HEK293 (cell line): ENCODE results near the gene METRNL.
"Not testable (repeated sequence)": the region's sequence is repeated elsewhere in the genome, so short reads cannot be mapped to it uniquely, and the experiment has no call there.

ENCODE experiments used
- CTCF ChIA-PET: fragments of 350-600 bp; formaldehyde crosslinking; extraction: SDS; loops from one replicate; lab custom pipeline; 2021; ENCODE audit warnings: antibody characterized with exemption; lab: Yijun Ruan, JAX
- POLR2A ChIA-PET: fragments of 300-600 bp; formaldehyde crosslinking; extraction: SDS; loops from one replicate; lab custom pipeline; 2020; ENCODE audit warnings: antibody characterized with exemption, inconsistent platforms; lab: Yijun Ruan, JAX
- H3K27ac ChIP-seq: fragments of 200-500 bp; sonication (Bioruptor generic); 2 replicates; pipeline ENCODE4 v1.5.1; 2014; ENCODE audit warnings: low read depth, low read length, control low read depth, inconsistent platforms; ENCODE audit errors: extremely low read depth
- H3K36me3 ChIP-seq, 2 experiments: fragments of 200-500 bp in 1 of 2; sonication (Bioruptor generic) in 1 of 2; 1 replicate in 1 of 2; 2 replicates in 1 of 2; pipeline ENCODE4 v1.5.1; 2014 to 2017; ENCODE audit warnings: inconsistent platforms in 2 of 2, low read length in 2 of 2; ENCODE audit not compliant: control insufficient read depth in 2 of 2, insufficient read depth in 1 of 2
- H3K4me1 ChIP-seq: fragments of 200-500 bp; sonication (Bioruptor generic); 2 replicates; pipeline ENCODE4 v1.5.1; 2014; ENCODE audit warnings: mild to moderate bottlenecking, low read length, inconsistent platforms; ENCODE audit not compliant: control insufficient read depth, insufficient read depth
- H3K4me3 ChIP-seq: 2 replicates; pipeline ENCODE4 v1.5.1; 2011; ENCODE audit warnings: low read depth, mild to moderate bottlenecking, control low read depth, low read length, moderate library complexity
- H3K9me3 ChIP-seq: fragments of 200-500 bp; sonication (Bioruptor generic); 2 replicates; pipeline ENCODE4 v1.5.1; 2014; ENCODE audit warnings: low read depth, low read length, inconsistent platforms; ENCODE audit not compliant: control insufficient read depth, insufficient read depth
- GLI4 ChIP-seq: fragments of 450-650 bp; formaldehyde crosslinking; IDR thresholded peaks from 2 replicates; pipeline ENCODE4 v1.5.1; 2016; ENCODE audit warnings: missing biosample characterization, missing genetic modification characterization
- GLIS1 ChIP-seq: fragments of 450-650 bp; formaldehyde crosslinking; IDR thresholded peaks from 2 replicates; pipeline ENCODE4 v1.5.1; 2016; ENCODE audit warnings: missing biosample characterization, missing genetic modification characterization
- SCRT2 ChIP-seq: fragments of 450-650 bp; formaldehyde crosslinking; IDR thresholded peaks from 2 replicates; pipeline ENCODE4 v1.5.1; 2016; ENCODE audit warnings: missing biosample characterization, missing genetic modification characterization
- TSHZ1 ChIP-seq: fragments of 450-650 bp; formaldehyde crosslinking; IDR thresholded peaks from 2 replicates; pipeline ENCODE4 v1.5.1; 2016; ENCODE audit warnings: missing biosample characterization, missing genetic modification characterization, borderline replicate concordance
- ZBTB20 ChIP-seq: fragments of 450-650 bp; formaldehyde crosslinking; IDR thresholded peaks from 2 replicates; pipeline ENCODE4 v1.5.1; 2016; ENCODE audit warnings: missing biosample characterization, missing genetic modification characterization
- ZBTB26 ChIP-seq: fragments of 450-650 bp; formaldehyde crosslinking; optimal IDR thresholded peaks from 2 replicates; pipeline ENCODE3; 2016; ENCODE audit warnings: missing biosample characterization, mild to moderate bottlenecking, missing genetic modification characterization
- ZBTB8A ChIP-seq: fragments of 450-650 bp; formaldehyde crosslinking; IDR thresholded peaks from 2 replicates; pipeline ENCODE4 v1.5.1; 2016; ENCODE audit warnings: missing biosample characterization, missing genetic modification characterization
- ZEB2 ChIP-seq: fragments of 450-650 bp; formaldehyde crosslinking; IDR thresholded peaks from 2 replicates; pipeline ENCODE4 v1.5.1; 2016; ENCODE audit warnings: missing biosample characterization, missing genetic modification characterization
- ZNF16 ChIP-seq: fragments of 450-650 bp; formaldehyde crosslinking; IDR thresholded peaks from 2 replicates; pipeline ENCODE4 v1.5.1; 2016; ENCODE audit warnings: low read depth, missing biosample characterization, missing genetic modification characterization
- ZNF184 ChIP-seq: fragments of 450-650 bp; IDR thresholded peaks from 2 replicates; pipeline ENCODE4 v1.5.1; 2018; ENCODE audit warnings: missing biosample characterization, mild to moderate bottlenecking, missing genetic modification characterization
- ZNF341 ChIP-seq: fragments of 450-650 bp; formaldehyde crosslinking; IDR thresholded peaks from 2 replicates; pipeline ENCODE4; 2016; ENCODE audit warnings: low read depth, missing biosample characterization, missing genetic modification characterization
- ZNF366 ChIP-seq: fragments of 450-650 bp; formaldehyde crosslinking; conservative IDR thresholded peaks from 2 replicates; pipeline ENCODE4 v1.5.1; 2016; ENCODE audit warnings: missing biosample characterization, missing genetic modification characterization
- ZNF416 ChIP-seq: fragments of 450-650 bp; formaldehyde crosslinking; IDR thresholded peaks from 2 replicates; pipeline ENCODE4 v1.5.1; 2016; ENCODE audit warnings: missing biosample characterization, missing genetic modification characterization
- ZNF423 ChIP-seq: fragments of 450-650 bp; formaldehyde crosslinking; IDR thresholded peaks from 2 replicates; pipeline ENCODE4 v1.5.1; 2016; ENCODE audit warnings: missing biosample characterization, missing genetic modification characterization
- ZNF426 ChIP-seq: fragments of 450-650 bp; formaldehyde crosslinking; IDR thresholded peaks from 2 replicates; pipeline ENCODE4 v1.5.1; 2017; ENCODE audit warnings: missing biosample characterization, missing genetic modification characterization, mild to moderate bottlenecking, inconsistent platforms, moderate library complexity
- TF ChIP-seq, protein P1 (sequence below): fragments of 450-650 bp; formaldehyde crosslinking; IDR thresholded peaks from 2 replicates; pipeline ENCODE4 v1.5.1; 2016; ENCODE audit warnings: missing biosample characterization, missing genetic modification characterization
- TF ChIP-seq, protein P2 (sequence below): fragments of 450-650 bp; formaldehyde crosslinking; IDR thresholded peaks from 2 replicates; pipeline ENCODE4 v1.5.1; 2016; ENCODE audit warnings: missing biosample characterization, missing genetic modification characterization
- TF ChIP-seq, protein P3 (sequence below): fragments of 450-650 bp; formaldehyde crosslinking; IDR thresholded peaks from 2 replicates; pipeline ENCODE4 v1.5.1; 2016; ENCODE audit warnings: missing biosample characterization, missing genetic modification characterization

Gene METRNL

GRCh38 chr17:83047182-83047478 lies 32.3 kb upstream of the METRNL start:
- CTCF ChIA-PET, result no interaction called here
- no peak for TF ChIP-seq ZBTB20 (tag by site-specific recombination)
- Histone ChIP-seq H3K9me3 (no peaks in the 10 kb centered on the region), H3K27ac (no peak overlapping the region), H3K36me3 (peaks cover 0 to 10% of the 10 kb centered on the region in 2 experiments; a peak in 2 of 3 replicates), H3K4me1 (no peaks in the 10 kb centered on the region; the same call in 1 of the 2 replicates), H3K4me3 (no peak overlapping the region)
- POLR2A ChIA-PET, result no interaction called here

DNA sequence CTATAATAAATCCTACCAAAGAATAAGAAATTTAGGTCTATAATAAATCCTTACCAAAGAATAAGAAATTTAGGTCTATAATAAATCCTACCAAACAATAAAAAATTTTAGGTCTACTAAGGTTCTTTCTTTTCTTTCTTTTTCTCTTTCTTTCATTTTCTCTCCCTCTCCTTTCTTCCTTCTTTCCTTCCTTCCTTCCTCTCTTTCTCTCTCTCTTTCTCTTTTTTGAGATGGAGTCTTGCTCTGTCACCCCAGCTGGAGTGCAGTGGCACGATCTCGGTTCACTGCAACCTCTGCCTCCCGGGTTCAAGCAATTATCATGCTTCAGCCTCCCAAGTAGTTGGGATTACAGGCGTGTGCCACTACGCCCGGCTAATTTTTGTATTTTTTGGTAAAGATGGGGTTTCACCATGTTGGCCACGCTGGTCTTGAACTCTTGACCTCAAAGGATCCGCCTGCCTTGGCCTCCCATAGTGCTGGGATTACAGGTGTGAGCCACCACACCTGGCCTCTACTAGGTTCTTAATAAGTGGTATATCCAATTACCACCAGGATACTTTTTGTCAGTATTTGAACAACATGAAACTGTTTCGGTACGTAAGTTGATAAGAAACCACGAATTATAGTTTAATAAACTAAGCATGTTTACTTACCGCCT lies 31.5 kb upstream of the METRNL start:
- CTCF ChIA-PET, result not testable (repeated sequence)

GRCh38 chr17:83050651-83051395 lies 28.6 kb upstream of the METRNL start:
- H3K9me3 ChIP-seq, result no peaks in the 10 kb centered on the region
- POLR2A ChIA-PET, result no interaction called here
- peak overlapping the region; percentile 79; the same call in 1 of the 2 replicates for H3K27ac ChIP-seq
- CTCF ChIA-PET, result no interaction called here
- peak overlapping the region; percentile 65 for H3K4me3 ChIP-seq
- peaks cover 3% of the 10 kb centered on the region; the same call in 1 of the 2 replicates for H3K4me1 ChIP-seq
- H3K36me3 ChIP-seq, result peaks cover 0 to 10% of the 10 kb centered on the region in 2 experiments; a peak in 2 of 3 replicates
- TF ChIP-seq ZBTB26, result no peak
- 0 out of 2 replicates have a peak, but pooled peaks have one; percentile 41 for TF ChIP-seq ZNF416 (tag by site-specific recombination)
- no peak for TF ChIP-seq TSHZ1 (tag by site-specific recombination)
- no peak for TF ChIP-seq SCRT2 (tag by site-specific recombination)
- TF ChIP-seq ZEB2 (tag by site-specific recombination), result peak; percentile 100
- TF ChIP-seq, protein P1, sequence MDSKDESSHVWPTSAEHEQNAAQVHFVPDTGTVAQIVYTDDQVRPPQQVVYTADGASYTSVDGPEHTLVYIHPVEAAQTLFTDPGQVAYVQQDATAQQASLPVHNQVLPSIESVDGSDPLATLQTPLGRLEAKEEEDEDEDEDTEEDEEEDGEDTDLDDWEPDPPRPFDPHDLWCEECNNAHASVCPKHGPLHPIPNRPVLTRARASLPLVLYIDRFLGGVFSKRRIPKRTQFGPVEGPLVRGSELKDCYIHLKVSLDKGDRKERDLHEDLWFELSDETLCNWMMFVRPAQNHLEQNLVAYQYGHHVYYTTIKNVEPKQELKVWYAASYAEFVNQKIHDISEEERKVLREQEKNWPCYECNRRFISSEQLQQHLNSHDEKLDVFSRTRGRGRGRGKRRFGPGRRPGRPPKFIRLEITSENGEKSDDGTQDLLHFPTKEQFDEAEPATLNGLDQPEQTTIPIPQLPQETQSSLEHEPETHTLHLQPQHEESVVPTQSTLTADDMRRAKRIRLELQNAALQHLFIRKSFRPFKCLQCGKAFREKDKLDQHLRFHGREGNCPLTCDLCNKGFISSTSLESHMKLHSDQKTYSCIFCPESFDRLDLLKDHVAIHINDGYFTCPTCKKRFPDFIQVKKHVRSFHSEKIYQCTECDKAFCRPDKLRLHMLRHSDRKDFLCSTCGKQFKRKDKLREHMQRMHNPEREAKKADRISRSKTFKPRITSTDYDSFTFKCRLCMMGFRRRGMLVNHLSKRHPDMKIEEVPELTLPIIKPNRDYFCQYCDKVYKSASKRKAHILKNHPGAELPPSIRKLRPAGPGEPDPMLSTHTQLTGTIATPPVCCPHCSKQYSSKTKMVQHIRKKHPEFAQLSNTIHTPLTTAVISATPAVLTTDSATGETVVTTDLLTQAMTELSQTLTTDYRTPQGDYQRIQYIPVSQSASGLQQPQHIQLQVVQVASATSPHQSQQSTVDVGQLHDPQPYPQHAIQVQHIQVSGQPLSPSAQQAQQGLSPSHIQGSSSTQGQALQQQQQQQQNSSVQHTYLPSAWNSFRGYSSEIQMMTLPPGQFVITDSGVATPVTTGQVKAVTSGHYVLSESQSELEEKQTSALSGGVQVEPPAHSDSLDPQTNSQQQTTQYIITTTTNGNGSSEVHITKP (tag by site-specific recombination), result no peak
- TF ChIP-seq, protein P2, sequence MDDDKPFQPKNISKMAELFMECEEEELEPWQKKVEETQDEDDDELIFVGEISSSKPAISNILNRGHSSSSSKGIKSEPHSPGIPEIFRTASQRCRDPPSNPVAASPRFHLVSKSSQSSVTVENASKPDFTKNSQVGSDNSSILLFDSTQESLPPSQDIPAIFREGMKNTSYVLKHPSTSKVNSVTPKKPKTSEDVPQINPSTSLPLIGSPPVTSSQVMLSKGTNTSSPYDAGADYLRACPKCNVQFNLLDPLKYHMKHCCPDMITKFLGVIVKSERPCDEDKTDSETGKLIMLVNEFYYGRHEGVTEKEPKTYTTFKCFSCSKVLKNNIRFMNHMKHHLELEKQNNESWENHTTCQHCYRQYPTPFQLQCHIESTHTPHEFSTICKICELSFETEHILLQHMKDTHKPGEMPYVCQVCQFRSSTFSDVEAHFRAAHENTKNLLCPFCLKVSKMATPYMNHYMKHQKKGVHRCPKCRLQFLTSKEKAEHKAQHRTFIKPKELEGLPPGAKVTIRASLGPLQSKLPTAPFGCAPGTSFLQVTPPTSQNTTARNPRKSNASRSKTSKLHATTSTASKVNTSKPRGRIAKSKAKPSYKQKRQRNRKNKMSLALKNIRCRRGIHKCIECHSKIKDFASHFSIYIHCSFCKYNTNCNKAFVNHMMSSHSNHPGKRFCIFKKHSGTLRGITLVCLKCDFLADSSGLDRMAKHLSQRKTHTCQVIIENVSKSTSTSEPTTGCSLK (tag by site-specific recombination), result 0 out of 2 replicates have a peak, but pooled peaks have one; percentile 44
- TF ChIP-seq ZBTB8A, result no peak
- no peak for TF ChIP-seq GLIS1
- TF ChIP-seq ZNF423 (tag by site-specific recombination), result no peak
- TF ChIP-seq, protein P3, sequence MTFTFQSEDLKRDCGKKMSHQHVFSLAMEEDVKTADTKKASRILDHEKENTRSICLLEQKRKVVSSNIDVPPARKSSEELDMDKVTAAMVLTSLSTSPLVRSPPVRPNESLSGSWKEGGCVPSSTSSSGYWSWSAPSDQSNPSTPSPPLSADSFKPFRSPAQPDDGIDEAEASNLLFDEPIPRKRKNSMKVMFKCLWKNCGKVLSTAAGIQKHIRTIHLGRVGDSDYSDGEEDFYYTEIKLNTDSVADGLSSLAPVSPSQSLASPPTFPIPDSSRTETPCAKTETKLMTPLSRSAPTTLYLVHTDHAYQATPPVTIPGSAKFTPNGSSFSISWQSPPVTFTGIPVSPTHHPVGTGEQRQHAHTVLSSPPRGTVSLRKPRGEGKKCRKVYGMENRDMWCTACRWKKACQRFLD (tag by site-specific recombination), result no peak
- TF ChIP-seq ZNF16 (tag by site-specific recombination), result no peak
- TF ChIP-seq ZNF341 (tag by site-specific recombination), result no peak
- 0 out of 2 replicates have a peak, but pooled peaks have one; percentile 35 for TF ChIP-seq GLI4 (tag by site-specific recombination)
- no peak for TF ChIP-seq ZNF184 (tag by site-specific recombination)
- TF ChIP-seq ZNF426 (tag by site-specific recombination), result no peak

More for the DNA sequence above, 31.5 kb upstream of the METRNL start:
- H3K4me3 ChIP-seq, H3K4me1 ChIP-seq, H3K9me3 ChIP-seq, POLR2A ChIA-PET, H3K36me3 ChIP-seq, H3K27ac ChIP-seq: not testable (repeated sequence)
- TF ChIP-seq ZNF366 (tag by site-specific recombination), result peak; percentile 76
